Pancreas (tissue), 10 donors: ENCODE results near the gene FHOD3. TPM values are rescaled to one million over a fixed set of nuclear protein-coding genes. Genes with fewer than 3 reads are reported as not detected.

Source experiments
- ATAC-seq, 4 donors: fragments of 200-7000 bp; cut with Tn5 transposase; one replicate each; pipeline versions ENCODE4 v1.8.0 to v1.9.1; 2020; ENCODE audit warnings: mild to moderate bottlenecking in 4 of 4, moderate library complexity in 4 of 4
- DNase-seq, 6 donors: peaks; one replicate each; pipeline ENCODE4 v3.0.0-alpha.2; 2020
- FAIRE-seq: peaks from 2 replicates; lab custom pipeline; 2012; peaks lifted over from hg19 to GRCh38; lab: Jason Lieb, UNC
- H3K27ac ChIP-seq, 4 donors: fragments of 200-600 bp; sonication (generic); 1 replicate in 3 of 4; 2 replicates in 1 of 4; pipeline versions ENCODE4 v1.5.0 to v1.8.0; 2020
- H3K27me3 ChIP-seq, 4 donors: fragments of 200-600 bp; one replicate each; pipeline ENCODE4 v1.8.0; 2021
- H3K36me3 ChIP-seq, 3 donors: fragments of 200-600 bp; sonication (generic) in 1 of 3; one replicate each; pipeline versions ENCODE4 v1.5.0 to v1.8.0; 2020 to 2021
- H3K4me1 ChIP-seq, 3 donors: fragments of 200-600 bp; one replicate each; pipeline ENCODE4 v1.8.0; 2021
- H3K4me3 ChIP-seq, 4 donors: fragments of 200-600 bp; sonication (generic) in 2 of 4; one replicate each; pipeline versions ENCODE4 v1.5.0 to v1.8.0; 2020 to 2021
- H3K9me3 ChIP-seq, 4 donors: fragments of 200-600 bp; one replicate each; pipeline ENCODE4 v1.8.0; 2021
- CTCF ChIP-seq, 4 donors: fragments of 200-600 bp; sonication (generic) in 3 of 4; IDR thresholded peaks; one replicate each; pipeline versions ENCODE4 v1.5.0 to v1.8.0; 2021; ENCODE audit warnings: antibody characterized with exemption in 4 of 4
- WGBS, 2 donors: extraction: QIAGEN DNeasy Blood & Tissue Kit; methylation state at CpG; one replicate each; pipeline ENCODE4 v1.1.7; 2013; 5-methylcytosine and 5-hydroxymethylcytosine counted together
- intact Hi-C, 3 donors: fragments of 100-400 bp; cut with DNase I; formaldehyde crosslinking; loops; one replicate each; pipeline versions ENCODE4 v1.11.1 to v1.14.2; 2022
- polyA plus RNA-seq, 2 donors: library from polyadenylated mRNA; stranded (reverse); fragments of 200-250 nt; gene quantifications; one replicate each; pipeline ENCODE4 v1.2.3, GENCODE V29; 2013
- total RNA-seq, 6 donors: library from RNA; stranded (reverse); fragmentation: NEBNext Ultra II Directional in 4 of 6; extraction: Animal tissue kit (Norgen Biotek cat#: 25700) in 4 of 6; gene quantifications; one replicate each; pipeline versions ENCODE4 v1.2.1 to v1.2.4, GENCODE V29; 2021 to 2023
- donor health status: healthy with polysubstance abuse.
- donor health status: DM: no; HTN: no; CAD: no; lungs with moderate emphysema.
- donor health status: DM: no; HTN: no; CAD: no.
- donor health status: control.
- donor health status: control.
- donor health status: Bipolar disorder and iron deficiency.
- donor health status: DM: yes; HTN: yes; CAD: no.
- donor health status: DM: no; HTN: no; CAD: no.
- donor health status: DM: no; HTN: no; CAD: no.
- donor health status: DM: yes; HTN: yes; CAD: no.

FHOD3 gene
- total and polyA plus RNA-seq, 8 donors, result 0.25 to 4.3 (median 1.2) TPM

GRCh38 chr18:36622610-36623009, 325.1 kb downstream of the FHOD3 start:
- no peaks in the 10 kb centered on the region for H3K27me3 ChIP-seq
- DNase-seq (no peak), ATAC-seq (peak in 1 of 4 donors; percentile 14), FAIRE-seq (no peak)
- no peaks in the 10 kb centered on the region for H3K4me1 ChIP-seq
- H3K27ac ChIP-seq, result no peak overlapping the region
- intact Hi-C loops, result no loop called here
- H3K36me3 ChIP-seq, result no peaks in the 10 kb centered on the region
- WGBS, 2 donors, result 77 to 85% methylated on average over 5 of the region's 5 CpGs
- H3K9me3 ChIP-seq, result no peaks in the 10 kb centered on the region
- H3K4me3 ChIP-seq, result no peak overlapping the region
- TF ChIP-seq CTCF (IDR thresholded peaks at IDR 0.05), result no peak

- Histone ChIP-seq H3K4me1 (no peaks in the 10 kb centered on the region), H3K36me3 (no peaks in the 10 kb centered on the region), H3K4me3 (no peak overlapping the region), H3K27ac (no peak overlapping the region), H3K9me3 (no peaks in the 10 kb centered on the region), H3K27me3 (no peaks in the 10 kb centered on the region)
- DNase-seq, result no peak
- TF ChIP-seq CTCF (IDR thresholded peaks at IDR 0.05), result no peak
- no peak for ATAC-seq
- WGBS, 2 donors, result 47 to 49% methylated on average over 1 of the region's 1 CpG
- intact Hi-C loops, result no loop called here
- no peak for FAIRE-seq
Measured at GRCh38 chr18:36623091-36623490, 325.6 kb downstream of the FHOD3 start.

GRCh38 chr18:36623681-36624190, 326.2 kb downstream of the FHOD3 start:
- Histone ChIP-seq H3K27me3 (no peaks in the 10 kb centered on the region), H3K36me3 (no peaks in the 10 kb centered on the region), H3K9me3 (no peaks in the 10 kb centered on the region), H3K27ac (no peak overlapping the region), H3K4me3 (no peak overlapping the region), H3K4me1 (no peaks in the 10 kb centered on the region)
- no peak for FAIRE-seq
- TF ChIP-seq CTCF (IDR thresholded peaks at IDR 0.05), result no peak
- 68 to 75% methylated on average over 4 of the region's 4 CpGs for WGBS, 2 donors
- no peak for DNase-seq
- intact Hi-C loops, result no loop called here
- no peak for ATAC-seq

GRCh38 chr18:36624451-36625167, 327.1 kb downstream of the FHOD3 start:
- no peak for TF ChIP-seq CTCF (IDR thresholded peaks at IDR 0.05)
- FAIRE-seq (no peak), DNase-seq (no peak), ATAC-seq (no peak)
- H3K27me3 ChIP-seq, result no peaks in the 10 kb centered on the region
- no peak overlapping the region for H3K4me3 ChIP-seq
- 85 to 93% methylated on average over 7 of the region's 7 CpGs for WGBS, 2 donors
- no peaks in the 10 kb centered on the region for H3K36me3 ChIP-seq
- no peaks in the 10 kb centered on the region for H3K4me1 ChIP-seq
- H3K9me3 ChIP-seq, result no peaks in the 10 kb centered on the region
- intact Hi-C loops, result no loop called here
- H3K27ac ChIP-seq, result no peak overlapping the region

- Histone ChIP-seq H3K27me3 (no peaks in the 10 kb centered on the region), H3K9me3 (no peaks in the 10 kb centered on the region), H3K4me3 (no peak overlapping the region), H3K27ac (no peak overlapping the region), H3K4me1 (no peaks in the 10 kb centered on the region), H3K36me3 (no peaks in the 10 kb centered on the region)
- FAIRE-seq, result no peak
- intact Hi-C loops, result no loop called here
- no peak for ATAC-seq
- DNase-seq, result peak in 1 of 6 donors; percentile 50
- no peak for TF ChIP-seq CTCF (IDR thresholded peaks at IDR 0.05)
- WGBS, 2 donors, result 93 to 97% methylated on average over 19 of the region's 19 CpGs
Measured at GRCh38 chr18:36625386-36625785, 327.9 kb downstream of the FHOD3 start.
